GM21529 (cell line): ENCODE results near the gene MROH2A.

Experiments used
- ATAC-seq: cut with Tn5 transposase; IDR thresholded peaks from one replicate; pipeline ENCODE4 v1.9.1; 2021; ENCODE audit not compliant: unreplicated experiment

The MROH2A gene

DNA sequence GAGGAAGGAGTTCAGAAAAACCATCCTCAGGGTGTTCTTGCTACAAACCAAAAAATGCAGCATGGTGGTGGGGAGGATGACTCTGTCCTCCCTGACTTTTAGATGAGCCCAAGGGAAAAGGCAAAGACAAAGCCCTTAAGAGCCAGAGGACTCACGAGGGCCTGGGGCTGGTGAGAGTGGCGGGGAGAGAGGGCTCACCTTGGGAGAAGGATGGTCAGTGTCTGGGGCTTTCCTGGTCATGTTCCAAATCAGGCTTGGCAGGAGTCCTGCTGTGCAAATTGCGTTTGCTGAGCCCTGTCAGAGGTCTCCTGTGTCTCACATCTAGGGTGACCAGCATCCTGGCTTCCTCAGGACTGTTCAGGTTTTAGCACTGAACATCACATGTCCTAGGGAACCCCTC lies 13.4 kb upstream of the MROH2A start:
- no peak for ATAC-seq

DNA sequence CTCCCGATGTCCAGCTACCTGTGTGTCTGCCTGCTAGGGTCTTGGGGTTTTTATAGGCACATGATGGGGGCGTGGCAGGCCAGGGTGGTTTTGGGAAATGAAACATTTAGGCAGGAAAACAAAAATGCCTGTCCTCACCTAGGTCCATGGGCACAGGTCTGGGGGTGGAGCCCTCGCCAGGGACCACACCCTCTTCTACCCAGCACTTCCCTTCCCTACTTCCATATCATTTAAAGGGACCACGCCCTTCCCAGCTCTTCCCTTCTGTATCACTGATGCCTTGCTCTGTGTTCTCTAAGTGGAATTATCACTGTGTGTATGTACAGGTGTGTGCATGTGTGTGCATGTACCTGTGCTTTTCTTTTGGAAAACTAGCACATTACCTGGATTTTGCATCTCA lies 11.7 kb upstream of the MROH2A start:
- no peak for ATAC-seq

DNA sequence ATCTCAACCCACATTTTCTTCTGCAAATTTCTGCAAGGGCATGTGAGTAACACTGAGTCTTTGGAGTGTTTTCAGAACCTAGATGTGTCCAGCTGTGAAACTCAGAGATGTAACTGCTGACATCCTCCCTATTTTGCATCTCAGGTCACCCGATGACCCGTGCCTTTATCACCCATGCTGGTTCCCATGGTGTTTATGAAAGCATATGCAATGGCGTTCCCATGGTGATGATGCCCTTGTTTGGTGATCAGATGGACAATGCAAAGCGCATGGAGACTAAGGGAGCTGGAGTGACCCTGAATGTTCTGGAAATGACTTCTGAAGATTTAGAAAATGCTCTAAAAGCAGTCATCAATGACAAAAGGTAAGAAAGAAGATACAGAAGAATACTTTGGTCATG lies 10.1 kb upstream of the MROH2A start:
- no peak for ATAC-seq

- no peak for ATAC-seq
These were observed 8.9 kb upstream of the MROH2A start for GRCh38 chr2:233769260-233769659.

DNA sequence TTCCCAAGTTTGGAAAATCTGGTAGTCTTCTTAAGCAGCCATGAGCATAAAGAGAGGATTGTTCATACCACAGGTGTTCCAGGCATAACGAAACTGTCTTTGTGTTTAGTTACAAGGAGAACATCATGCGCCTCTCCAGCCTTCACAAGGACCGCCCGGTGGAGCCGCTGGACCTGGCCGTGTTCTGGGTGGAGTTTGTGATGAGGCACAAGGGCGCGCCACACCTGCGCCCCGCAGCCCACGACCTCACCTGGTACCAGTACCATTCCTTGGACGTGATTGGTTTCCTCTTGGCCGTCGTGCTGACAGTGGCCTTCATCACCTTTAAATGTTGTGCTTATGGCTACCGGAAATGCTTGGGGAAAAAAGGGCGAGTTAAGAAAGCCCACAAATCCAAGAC lies 6.0 kb upstream of the MROH2A start:
- ATAC-seq: no peak

DNA sequence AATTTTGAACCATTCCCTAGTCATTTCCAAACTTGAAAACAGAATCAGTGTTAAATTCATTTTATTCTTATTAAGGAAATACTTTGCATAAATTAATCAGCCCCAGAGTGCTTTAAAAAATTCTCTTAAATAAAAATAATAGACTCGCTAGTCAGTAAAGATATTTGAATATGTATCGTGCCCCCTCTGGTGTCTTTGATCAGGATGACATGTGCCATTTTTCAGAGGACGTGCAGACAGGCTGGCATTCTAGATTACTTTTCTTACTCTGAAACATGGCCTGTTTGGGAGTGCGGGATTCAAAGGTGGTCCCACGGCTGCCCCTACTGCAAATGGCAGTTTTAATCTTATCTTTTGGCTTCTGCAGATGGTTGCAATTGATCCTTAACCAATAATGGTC lies 5.5 kb upstream of the MROH2A start:
- ATAC-seq: no peak

- no peak for ATAC-seq
These were observed 4.3 kb upstream of the MROH2A start for GRCh38 chr2:233773854-233774253.

DNA sequence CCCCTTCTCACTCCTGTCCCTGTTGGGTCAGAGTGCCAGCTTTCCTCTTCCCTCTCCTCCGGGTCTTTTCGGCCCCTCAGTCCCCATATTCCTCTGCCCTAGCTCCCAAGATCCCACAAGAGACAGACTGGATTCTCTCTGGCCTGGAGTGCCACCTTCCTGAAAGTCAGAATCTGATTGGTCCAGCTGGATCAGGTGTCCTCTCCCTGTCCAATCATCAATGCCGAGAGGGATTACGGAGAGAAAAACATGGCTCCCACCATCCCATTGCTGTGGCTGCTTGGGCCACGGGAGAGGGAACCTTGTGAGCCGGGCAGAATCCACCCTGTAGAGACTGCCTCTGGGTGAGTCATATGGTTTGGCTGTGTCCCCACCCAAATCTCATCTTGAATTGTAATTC lies 2.7 kb upstream of the MROH2A start:
- ATAC-seq: no peak

DNA sequence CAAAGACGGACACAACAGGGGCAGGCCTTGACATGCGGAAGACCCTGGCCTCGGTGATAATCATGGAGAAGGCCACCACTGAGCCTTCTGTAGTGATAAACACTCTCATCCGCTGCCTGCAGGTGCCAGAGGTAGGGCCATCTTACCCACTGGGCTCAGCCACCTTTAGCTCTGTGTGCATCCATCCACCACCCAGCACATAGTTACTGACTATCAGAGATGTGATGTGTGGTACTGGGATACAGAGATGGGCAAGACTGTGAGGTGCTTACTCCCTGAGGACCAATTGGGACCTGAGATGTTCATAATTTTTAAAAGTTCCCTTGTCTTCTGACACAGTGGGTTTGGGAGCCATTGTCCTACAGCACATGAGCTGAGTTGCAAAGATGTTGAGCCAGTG lies 1.6 kb downstream of the MROH2A start:
- ATAC-seq: no peak

GRCh38 chr2:233780771-233781170 lies 2.6 kb downstream of the MROH2A start:
- no peak for ATAC-seq

DNA sequence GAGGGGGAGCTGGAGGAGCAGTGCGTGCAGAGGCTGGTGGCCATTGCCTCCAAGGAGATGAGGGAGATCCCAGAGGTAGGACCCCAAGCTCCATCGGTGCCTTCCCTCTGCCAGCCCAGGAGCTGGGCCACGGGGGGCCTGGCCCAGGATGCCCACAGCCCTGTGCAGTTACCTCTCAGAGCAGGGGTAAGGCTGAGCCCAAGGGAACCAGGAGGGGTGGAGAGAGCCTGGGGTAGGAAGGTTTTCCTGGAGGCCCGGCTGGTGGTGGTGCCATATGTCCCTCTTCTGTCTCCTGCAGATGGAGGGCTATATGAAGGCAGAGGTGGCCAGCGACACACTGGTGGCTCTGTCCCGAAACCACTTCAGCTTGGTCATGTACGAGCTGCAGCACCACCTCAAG lies 11.4 kb downstream of the MROH2A start:
- no peak for ATAC-seq

DNA sequence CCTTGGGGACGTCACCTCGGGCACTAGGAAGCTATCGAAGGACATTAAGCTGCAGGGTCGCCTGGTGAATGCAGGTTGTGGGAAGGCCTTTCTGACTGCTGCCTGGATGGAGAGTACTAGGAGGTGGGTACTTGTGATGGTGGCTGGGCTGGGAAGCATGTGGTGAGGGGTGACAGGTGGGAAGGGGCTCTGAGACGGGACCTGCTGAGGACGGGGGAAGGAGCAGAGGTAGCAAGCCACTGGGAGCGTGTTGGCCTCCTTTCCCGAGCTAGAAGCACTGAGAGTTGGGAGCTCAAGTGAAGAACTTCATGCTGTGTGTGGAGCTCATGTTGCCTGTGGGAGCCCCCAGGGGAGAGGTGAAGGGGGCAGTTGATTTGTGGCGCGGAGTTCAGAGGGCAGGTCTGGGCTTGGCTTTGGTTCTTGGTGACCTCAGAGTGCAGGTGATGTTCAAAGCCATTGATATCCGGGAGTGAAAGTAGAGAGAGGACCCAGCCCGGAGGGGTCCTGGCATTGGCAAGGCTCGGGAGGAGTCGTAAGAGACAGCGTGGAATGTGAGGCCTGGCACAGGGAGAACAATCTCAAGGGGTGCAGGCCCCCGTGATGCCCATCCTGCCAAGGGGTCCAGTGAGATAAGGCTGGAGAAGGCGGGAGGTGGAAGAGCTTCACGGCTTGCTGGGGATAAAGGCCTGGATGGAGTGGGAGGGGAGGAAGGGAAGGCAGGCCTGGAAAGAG lies 13.2 kb downstream of the MROH2A start:
- no peak for ATAC-seq

- ATAC-seq: no peak
These were observed 13.8 kb downstream of the MROH2A start for GRCh38 chr2:233791883-233792329.

GRCh38 chr2:233792720-233793119 lies 14.6 kb downstream of the MROH2A start:
- ATAC-seq: no peak

GRCh38 chr2:233793465-233794127 lies 15.5 kb downstream of the MROH2A start:
- no peak for ATAC-seq

- ATAC-seq: no peak
These were observed 16.1 kb downstream of the MROH2A start for GRCh38 chr2:233794128-233794658.

- ATAC-seq: no peak
These were observed 17.6 kb downstream of the MROH2A start for GRCh38 chr2:233795735-233796171.

- no peak for ATAC-seq
These were observed 18.1 kb downstream of the MROH2A start for GRCh38 chr2:233796254-233796653.

DNA sequence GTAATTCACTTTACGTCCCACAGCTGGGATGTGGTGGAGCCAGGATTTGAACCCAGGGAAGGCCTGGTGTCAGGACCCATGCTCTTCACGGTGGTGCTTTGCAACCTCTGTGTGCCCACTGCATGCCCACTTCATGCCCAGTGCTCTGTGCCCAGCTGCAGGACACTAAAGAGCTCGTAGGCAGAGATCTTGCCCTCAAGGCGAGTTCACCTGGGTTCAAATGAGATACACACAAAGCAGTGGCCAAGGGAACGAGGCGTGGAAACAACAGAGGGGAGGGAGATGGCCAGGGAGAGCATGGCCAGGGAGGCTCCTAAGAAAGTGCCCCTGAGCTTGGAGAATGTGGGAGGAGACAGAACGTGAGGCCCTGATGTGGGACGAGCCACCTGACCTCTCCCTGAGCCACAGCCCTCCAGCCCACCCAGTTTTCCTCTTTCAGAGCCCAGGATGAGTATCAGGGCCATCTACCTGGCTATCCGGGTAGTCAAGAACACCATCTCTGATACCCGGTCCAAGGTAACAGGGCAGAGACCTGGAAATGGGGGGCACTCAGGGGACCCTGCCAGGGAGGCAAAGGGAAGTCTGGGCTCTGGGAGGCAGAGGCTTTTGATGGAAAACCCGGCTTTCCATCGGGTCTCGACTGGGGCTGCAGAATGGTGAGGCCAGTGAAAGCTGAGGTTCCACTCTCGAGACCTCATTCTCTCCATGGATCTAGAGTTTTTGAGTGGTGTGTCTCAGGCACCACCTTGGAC lies 20.4 kb downstream of the MROH2A start:
- no peak for ATAC-seq

DNA sequence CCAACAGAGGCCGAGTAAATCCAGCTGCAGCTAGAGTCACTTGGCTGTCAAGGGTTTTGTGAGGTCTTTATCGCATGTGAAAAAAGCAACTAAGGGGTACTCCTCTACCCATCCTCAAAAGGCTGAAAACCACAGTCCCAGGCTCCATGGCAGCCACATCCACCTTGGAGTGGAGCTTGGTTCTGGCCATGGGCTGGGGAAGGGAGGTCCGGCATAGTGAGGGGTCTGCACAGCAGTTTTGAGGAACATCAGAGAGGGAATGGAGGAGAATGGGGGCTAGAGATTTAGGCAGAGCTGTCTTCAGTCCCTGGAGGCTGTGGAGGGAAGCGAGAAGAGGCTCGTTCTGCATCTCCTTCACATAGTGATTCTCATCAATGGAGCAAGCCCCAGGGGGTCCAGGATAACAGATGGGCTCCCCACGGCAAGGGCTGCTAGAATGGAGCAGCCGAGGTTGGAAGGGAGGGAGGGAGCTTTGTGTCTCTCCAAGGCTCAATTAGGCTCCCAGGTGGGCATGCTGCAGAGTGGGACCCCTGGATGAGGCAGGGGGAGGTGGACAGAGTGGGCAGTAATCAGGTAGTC lies 21.0 kb downstream of the MROH2A start:
- ATAC-seq: no peak

- ATAC-seq: no peak
These were observed 21.6 kb downstream of the MROH2A start for GRCh38 chr2:233799716-233800115.
